Stimulated activated CD4-positive, alpha-beta T cell treated with anti-CD3 and anti-CD28 coated beads, Interleukin-15, amount 100 ng/mL, for 48 hours (primary cell): ENCODE measurements around the gene KRI1.
"Not testable (repeated sequence)": the region's sequence is repeated elsewhere in the genome, so short reads cannot be mapped to it uniquely, and the experiment has no call there.

ENCODE experiments used
- DNase-seq, 2 donors: peaks; one replicate each; pipeline ENCODE4 v3.0.0-alpha.2; 2020; ENCODE audit warnings: low read depth in 2 of 2

KRI1 gene

GRCh38 chr19:10550336-10550735, 15.5 kb downstream of the KRI1 start:
- no peak for DNase-seq

- DNase-seq: no peak
These were observed 16.1 kb downstream of the KRI1 start for GRCh38 chr19:10549733-10550132.

- DNase-seq: no peak
These were observed 17.0 kb downstream of the KRI1 start for GRCh38 chr19:10548746-10549276.

- DNase-seq: no peak
These were observed 19.0 kb downstream of the KRI1 start for GRCh38 chr19:10546817-10547216.

GRCh38 chr19:10544753-10545251, 21.0 kb downstream of the KRI1 start:
- no peak for DNase-seq

- no peak for DNase-seq
These were observed 21.5 kb downstream of the KRI1 start for GRCh38 chr19:10544242-10544752.

GRCh38 chr19:10543420-10544241, 22.2 kb downstream of the KRI1 start, which contains the start of gene ATG4D:
Gene ATG4D, plus strand, starts transcription at chr19:10543904. Its CDS starts 187 bp downstream, at chr19:10544091.
- peak; percentile 52 to 68 for DNase-seq

GRCh38 chr19:10543059-10543419, 22.8 kb downstream of the KRI1 start:
- no peak for DNase-seq

GRCh38 chr19:10539016-10539415, 26.8 kb downstream of the KRI1 start:
- DNase-seq: not testable (repeated sequence)

- DNase-seq: no peak
These were observed 27.4 kb downstream of the KRI1 start for GRCh38 chr19:10538204-10538983.

GRCh38 chr19:10537668-10538067, 28.1 kb downstream of the KRI1 start:
- no peak for DNase-seq

GRCh38 chr19:10535613-10536012, 30.2 kb downstream of the KRI1 start:
- no peak for DNase-seq

- DNase-seq: no peak
These were observed 32.0 kb downstream of the KRI1 start for GRCh38 chr19:10533646-10534386.

GRCh38 chr19:10532457-10532856, 33.4 kb downstream of the KRI1 start:
- no peak for DNase-seq

GRCh38 chr19:10526887-10527286, 38.9 kb downstream of the KRI1 start:
- not testable (repeated sequence) for DNase-seq

- no peak for DNase-seq
These were observed 40.2 kb downstream of the KRI1 start for GRCh38 chr19:10525636-10526035.

- no peak for DNase-seq
These were observed 42.6 kb downstream of the KRI1 start for GRCh38 chr19:10523135-10523636.

- no peak for DNase-seq
These were observed 44.2 kb downstream of the KRI1 start for GRCh38 chr19:10521461-10522171.

- no peak for DNase-seq
These were observed 45.0 kb downstream of the KRI1 start for GRCh38 chr19:10520652-10521318.

- no peak for DNase-seq
These were observed 46.4 kb downstream of the KRI1 start for GRCh38 chr19:10519421-10519820.
